ENCODE measurements around the gene PLCXD1. TPM values are rescaled to one million over a fixed set of nuclear protein-coding genes. Genes with fewer than 3 reads are reported as not detected.
"Not testable (repeated sequence)": the region's sequence is repeated elsewhere in the genome, so short reads cannot be mapped to it uniquely, and the experiment has no call there.

The PLCXD1 gene
- total RNA-seq, 1 experiment from 2014 or later = 92.0 TPM

- peak; percentile 42 for DNase-seq
- no peaks in the 10 kb centered on the region for H3K27me3 ChIP-seq (ENCODE audit: control insufficient read depth, insufficient read depth, low read length)
- no peak overlapping the region for H3K4me3 ChIP-seq (ENCODE audit: insufficient read depth, low read depth, low read length)
- no peaks in the 10 kb centered on the region for H3K36me3 ChIP-seq (replicated peaks; ENCODE audit: control insufficient read depth, insufficient read depth, low read length)
Observed at GRCh38 chrX:257681-258289, 23.4 kb upstream of the PLCXD1 start.

GRCh38 chrX:258291-259040 lies 22.7 kb upstream of the PLCXD1 start:
- DNase-seq = peak; percentile 55
- H3K4me3 ChIP-seq (ENCODE audit: insufficient read depth, low read depth, low read length) = no peak overlapping the region

GRCh38 chrX:259692-260355 lies 21.4 kb upstream of the PLCXD1 start:
- Histone ChIP-seq H3K36me3 (replicated peaks; ENCODE audit: control insufficient read depth, insufficient read depth, low read length) (no peaks in the 10 kb centered on the region), H3K4me3 (ENCODE audit: insufficient read depth, low read depth, low read length) (no peak overlapping the region), H3K27me3 (ENCODE audit: control insufficient read depth, insufficient read depth, low read length) (no peaks in the 10 kb centered on the region)
- peak; percentile 72 for DNase-seq

More at GRCh38 chrX:258291-259040, 22.7 kb upstream of the PLCXD1 start:
- no peaks in the 10 kb centered on the region for H3K36me3 ChIP-seq (replicated peaks; ENCODE audit: control insufficient read depth, insufficient read depth, low read length)
- no peaks in the 10 kb centered on the region for H3K27me3 ChIP-seq (ENCODE audit: control insufficient read depth, insufficient read depth, low read length)

GRCh38 chrX:261167-261918 lies 19.8 kb upstream of the PLCXD1 start:
- no peaks in the 10 kb centered on the region for H3K27me3 ChIP-seq (ENCODE audit: control insufficient read depth, insufficient read depth, low read length)
- DNase-seq = peak; percentile 69
- H3K36me3 ChIP-seq (replicated peaks; ENCODE audit: control insufficient read depth, insufficient read depth, low read length) = no peaks in the 10 kb centered on the region
- peak overlapping the region; percentile 16; the same call in 1 of the 2 replicates for H3K4me3 ChIP-seq (ENCODE audit: insufficient read depth, low read depth, low read length)

- no peaks in the 10 kb centered on the region for H3K27me3 ChIP-seq (ENCODE audit: control insufficient read depth, insufficient read depth, low read length)
- DNase-seq = peak; percentile 17
- no peaks in the 10 kb centered on the region for H3K36me3 ChIP-seq (replicated peaks; ENCODE audit: control insufficient read depth, insufficient read depth, low read length)
- no peak overlapping the region for H3K4me3 ChIP-seq (ENCODE audit: insufficient read depth, low read depth, low read length)
Observed at GRCh38 chrX:261919-262352, 19.2 kb upstream of the PLCXD1 start.

GRCh38 chrX:262381-262909 lies 18.7 kb upstream of the PLCXD1 start:
- peak; percentile 34 for DNase-seq

GRCh38 chrX:264006-264405 lies 17.2 kb upstream of the PLCXD1 start:
- not testable (repeated sequence) for H3K36me3 ChIP-seq (replicated peaks; ENCODE audit: control insufficient read depth, insufficient read depth, low read length); H3K4me3 ChIP-seq (ENCODE audit: insufficient read depth, low read depth, low read length); H3K27me3 ChIP-seq (ENCODE audit: control insufficient read depth, insufficient read depth, low read length)
- DNase-seq = peak; percentile 22

More at GRCh38 chrX:262381-262909, 18.7 kb upstream of the PLCXD1 start:
- no peaks in the 10 kb centered on the region for H3K36me3 ChIP-seq (replicated peaks; ENCODE audit: control insufficient read depth, insufficient read depth, low read length)
- no peak overlapping the region for H3K4me3 ChIP-seq (ENCODE audit: insufficient read depth, low read depth, low read length)
- H3K27me3 ChIP-seq (ENCODE audit: control insufficient read depth, insufficient read depth, low read length) = no peaks in the 10 kb centered on the region

GRCh38 chrX:264634-265455 lies 16.3 kb upstream of the PLCXD1 start:
- peak; percentile 7 for DNase-seq
- H3K27me3 ChIP-seq (ENCODE audit: control insufficient read depth, insufficient read depth, low read length) = no peaks in the 10 kb centered on the region
- no peak overlapping the region for H3K4me3 ChIP-seq (ENCODE audit: insufficient read depth, low read depth, low read length)
- H3K36me3 ChIP-seq (replicated peaks; ENCODE audit: control insufficient read depth, insufficient read depth, low read length) = no peaks in the 10 kb centered on the region

- DNase-seq = peak; percentile 32
- H3K4me3 ChIP-seq (ENCODE audit: insufficient read depth, low read depth, low read length) = no peak overlapping the region
Observed at GRCh38 chrX:265502-265901, 15.7 kb upstream of the PLCXD1 start.

GRCh38 chrX:267771-268261 lies 13.4 kb upstream of the PLCXD1 start:
- Histone ChIP-seq H3K4me3 (ENCODE audit: insufficient read depth, low read depth, low read length) (peak overlapping the region; percentile 27; the same call in 1 of the 2 replicates), H3K36me3 (replicated peaks; ENCODE audit: control insufficient read depth, insufficient read depth, low read length) (no peaks in the 10 kb centered on the region), H3K27me3 (ENCODE audit: control insufficient read depth, insufficient read depth, low read length) (no peaks in the 10 kb centered on the region)
- peak; percentile 75 for DNase-seq

More at GRCh38 chrX:265502-265901, 15.7 kb upstream of the PLCXD1 start:
- no peaks in the 10 kb centered on the region for H3K36me3 ChIP-seq (replicated peaks; ENCODE audit: control insufficient read depth, insufficient read depth, low read length)
- no peaks in the 10 kb centered on the region for H3K27me3 ChIP-seq (ENCODE audit: control insufficient read depth, insufficient read depth, low read length)

- peak; percentile 60 for DNase-seq
- Histone ChIP-seq H3K4me3 (ENCODE audit: insufficient read depth, low read depth, low read length) (peak overlapping the region; percentile 11; the same call in 1 of the 2 replicates), H3K36me3 (replicated peaks; ENCODE audit: control insufficient read depth, insufficient read depth, low read length) (no peaks in the 10 kb centered on the region), H3K27me3 (ENCODE audit: control insufficient read depth, insufficient read depth, low read length) (no peaks in the 10 kb centered on the region)
Observed at GRCh38 chrX:270848-271367, 10.3 kb upstream of the PLCXD1 start.

- Histone ChIP-seq H3K27me3 (ENCODE audit: control insufficient read depth, insufficient read depth, low read length) (no peaks in the 10 kb centered on the region), H3K4me3 (ENCODE audit: insufficient read depth, low read depth, low read length) (peak overlapping the region; percentile 71), H3K36me3 (replicated peaks; ENCODE audit: control insufficient read depth, insufficient read depth, low read length) (no peaks in the 10 kb centered on the region; the same call in 1 of the 2 replicates)
- DNase-seq = peak; percentile 88
Observed at GRCh38 chrX:274904-275475, 6.2 kb upstream of the PLCXD1 start.

- H3K4me3 ChIP-seq (ENCODE audit: insufficient read depth, low read depth, low read length) = peak overlapping the region; percentile 71
- DNase-seq = peak; percentile 73
Observed at GRCh38 chrX:275476-275966, 5.7 kb upstream of the PLCXD1 start.

More at GRCh38 chrX:275476-275966, 5.7 kb upstream of the PLCXD1 start:
- Histone ChIP-seq H3K36me3 (replicated peaks; ENCODE audit: control insufficient read depth, insufficient read depth, low read length) (no peaks in the 10 kb centered on the region; the same call in 1 of the 2 replicates), H3K27me3 (ENCODE audit: control insufficient read depth, insufficient read depth, low read length) (no peaks in the 10 kb centered on the region)

All from H7 (cell line).